ENCODE data around the gene MITD1.

DNA sequence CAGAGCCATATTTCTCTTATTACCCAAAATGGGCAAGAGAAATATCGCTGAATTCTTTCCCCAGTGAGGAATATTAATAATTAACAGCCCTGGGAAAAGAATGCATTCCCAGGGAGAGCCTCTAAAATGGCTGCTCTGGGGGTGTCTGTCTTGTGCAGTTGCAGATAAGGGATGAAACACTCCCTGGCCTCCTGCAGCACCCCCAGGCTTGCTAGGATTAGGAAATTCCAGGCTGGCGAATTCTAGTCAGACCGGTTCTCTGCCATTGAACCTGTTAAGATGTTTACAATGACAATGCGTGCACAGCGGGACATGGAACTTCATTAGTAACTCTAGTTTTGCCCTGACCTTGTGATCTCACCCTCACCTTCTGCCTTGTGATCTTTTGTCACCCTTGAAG, 24.6 kb upstream of the MITD1 start:
- TF ChIP-seq, protein P1, sequence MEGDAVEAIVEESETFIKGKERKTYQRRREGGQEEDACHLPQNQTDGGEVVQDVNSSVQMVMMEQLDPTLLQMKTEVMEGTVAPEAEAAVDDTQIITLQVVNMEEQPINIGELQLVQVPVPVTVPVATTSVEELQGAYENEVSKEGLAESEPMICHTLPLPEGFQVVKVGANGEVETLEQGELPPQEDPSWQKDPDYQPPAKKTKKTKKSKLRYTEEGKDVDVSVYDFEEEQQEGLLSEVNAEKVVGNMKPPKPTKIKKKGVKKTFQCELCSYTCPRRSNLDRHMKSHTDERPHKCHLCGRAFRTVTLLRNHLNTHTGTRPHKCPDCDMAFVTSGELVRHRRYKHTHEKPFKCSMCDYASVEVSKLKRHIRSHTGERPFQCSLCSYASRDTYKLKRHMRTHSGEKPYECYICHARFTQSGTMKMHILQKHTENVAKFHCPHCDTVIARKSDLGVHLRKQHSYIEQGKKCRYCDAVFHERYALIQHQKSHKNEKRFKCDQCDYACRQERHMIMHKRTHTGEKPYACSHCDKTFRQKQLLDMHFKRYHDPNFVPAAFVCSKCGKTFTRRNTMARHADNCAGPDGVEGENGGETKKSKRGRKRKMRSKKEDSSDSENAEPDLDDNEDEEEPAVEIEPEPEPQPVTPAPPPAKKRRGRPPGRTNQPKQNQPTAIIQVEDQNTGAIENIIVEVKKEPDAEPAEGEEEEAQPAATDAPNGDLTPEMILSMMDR (IDR thresholded peaks at IDR 0.05) = no peak
- TF ChIP-seq POLR2A (IDR thresholded peaks at IDR 0.05) (no peak), EP300 (IDR thresholded peaks at IDR 0.05) (no peak), POLR2AphosphoS5 (IDR thresholded peaks at IDR 0.05) (no peak)

Data from upper lobe of left lung (tissue), 4 donors.